GM12878 (cell line): Measurements from ENCODE around the gene SDK2. TPM values are rescaled to one million over a fixed set of nuclear protein-coding genes. Genes with fewer than 3 reads are reported as not detected.

Experiments used
- ATAC-seq: fragments of 200-7000 bp; cut with Tn5 transposase; 3 replicates; pipeline ENCODE4 v1.9.1; 2020; ENCODE audit warnings: mild to moderate bottlenecking, moderate library complexity
- BruUV-seq: library from RNA; stranded (reverse); fragments of 400-500 nt; replicated peaks from 2 replicates; lab custom pipeline; 2021; lab: Mats Ljungman, UMichigan
- CTCF ChIA-PET: fragments of 300-600 bp; sonication (Branson Sonifier 250); formaldehyde crosslinking; extraction: SDS; loops from one replicate; lab custom pipeline; 2021; ENCODE audit warnings: inconsistent platforms; lab: Yijun Ruan, JAX
- POLR2A ChIA-PET: fragments of 350-600 bp; formaldehyde crosslinking; extraction: SDS; loops from one replicate; lab custom pipeline; 2021; ENCODE audit warnings: inconsistent platforms; lab: Charles Lee
- RAD21 ChIA-PET: fragments of 300-600 bp; sonication (Branson Sonifier 250); formaldehyde crosslinking; loops from one replicate; lab custom pipeline; 2023; ENCODE audit warnings: antibody characterized with exemption; ENCODE audit not compliant: unreplicated experiment; lab: Charles Lee
- SMC1A ChIA-PET: fragments of 300-600 bp; sonication (Branson Sonifier 250); formaldehyde crosslinking; loops from one replicate; lab custom pipeline; 2023; ENCODE audit not compliant: unreplicated experiment, uncharacterized antibody; lab: Charles Lee
- DNase-seq: peaks from one replicate; pipeline ENCODE4 v3.0.0-alpha.2; 2011; ENCODE audit warnings: low read depth, low spot score
- FAIRE-seq: peaks from 3 replicates; lab custom pipeline; 2011; peaks lifted over from hg19 to GRCh38; lab: Jason Lieb, UNC
- H2AFZ ChIP-seq: 2 replicates; pipeline ENCODE4 v1.6.0; 2011; ENCODE audit warnings: low read depth, low read length, control low read depth; ENCODE audit not compliant: control insufficient read depth
- H3K27ac ChIP-seq: 2 replicates; pipeline ENCODE4 v1.5.1; 2011; ENCODE audit warnings: control low read depth; ENCODE audit not compliant: control insufficient read depth, insufficient read depth
- H3K27me3 ChIP-seq, 2 experiments: replicated peaks in 1 of 2; 2 replicates each; pipeline versions ENCODE4 v1.6.0 to v1.6.1; 2011; ENCODE audit warnings: low read length in 1 of 2; ENCODE audit not compliant: control insufficient read depth in 2 of 2, insufficient read depth in 2 of 2
- H3K36me3 ChIP-seq, 2 experiments: 2 replicates each; pipeline ENCODE4 v1.5.1; 2011; ENCODE audit warnings: low read length in 1 of 2; ENCODE audit not compliant: control insufficient read depth in 2 of 2, insufficient read depth in 2 of 2
- H3K4me1 ChIP-seq: 2 replicates; pipeline ENCODE4 v1.6.1; 2011; ENCODE audit warnings: mild to moderate bottlenecking, low read length, moderate library complexity, mixed read lengths; ENCODE audit not compliant: control insufficient read depth, insufficient read depth
- H3K4me2 ChIP-seq: 2 replicates; pipeline ENCODE4 v1.6.0; 2011; ENCODE audit warnings: control low read depth; ENCODE audit not compliant: control insufficient read depth, insufficient read depth
- H3K4me3 ChIP-seq: fragments of 200-600 bp; sonication (generic); 2 replicates; pipeline ENCODE4 v1.5.1; 2016
- H3K79me2 ChIP-seq: 2 replicates; pipeline ENCODE4 v1.6.0; 2011; ENCODE audit warnings: low read length; ENCODE audit not compliant: control insufficient read depth, insufficient read depth
- H3K9ac ChIP-seq: 2 replicates; pipeline ENCODE4 v1.8.0; 2011; ENCODE audit warnings: low read length, control low read depth, mixed read lengths; ENCODE audit not compliant: control insufficient read depth, insufficient read depth
- H3K9me3 ChIP-seq: replicated peaks from 3 replicates; pipeline ENCODE4 v1.5.1; 2011; ENCODE audit warnings: mild to moderate bottlenecking, low read length; ENCODE audit not compliant: control insufficient read depth, insufficient read depth
- H4K20me1 ChIP-seq: 2 replicates; pipeline ENCODE4 v1.6.0; 2011; ENCODE audit not compliant: control insufficient read depth, insufficient read depth
- BMI1 ChIP-seq: fragments of 450-650 bp; IDR thresholded peaks from 2 replicates; pipeline ENCODE4 v1.6.1; 2016; ENCODE audit warnings: mild to moderate bottlenecking, moderate library complexity, borderline replicate concordance
- EED ChIP-seq: sonication (generic); IDR thresholded peaks from 2 replicates; pipeline ENCODE4 v1.6.1; 2016; ENCODE audit warnings: antibody characterized with exemption, low read depth
- FOXK2 ChIP-seq: fragments of 450-650 bp; IDR thresholded peaks from 2 replicates; pipeline ENCODE4 v1.6.1; 2017; ENCODE audit warnings: mild to moderate bottlenecking, moderate library complexity
- MYB ChIP-seq: fragments of 150-350 bp; IDR thresholded peaks from 2 replicates; pipeline ENCODE4 v1.6.1; 2014; ENCODE audit warnings: mild to moderate bottlenecking, low read depth, low read length, borderline replicate concordance
- NBN ChIP-seq: fragments of 450-650 bp; IDR thresholded peaks from 2 replicates; pipeline ENCODE4 v1.6.1; 2016
- NFYB ChIP-seq: IDR thresholded peaks from 2 replicates; pipeline ENCODE4 v1.6.1; 2011; ENCODE audit warnings: low read depth, mild to moderate bottlenecking, low read length, improper control_type of control experiment, moderate library complexity; ENCODE audit not compliant: insufficient read depth
- NR2C2 ChIP-seq: IDR thresholded peaks from 2 replicates; pipeline ENCODE4 v1.6.1; 2011; ENCODE audit warnings: borderline replicate concordance, low read depth; ENCODE audit not compliant: control insufficient read depth, insufficient read length
- POLR2AphosphoS2 ChIP-seq: IDR thresholded peaks from 2 replicates; pipeline ENCODE4 v1.6.1; 2011; ENCODE audit warnings: low read depth, mild to moderate bottlenecking, low read length, improper control_type of control experiment, moderate library complexity
- SMC3 ChIP-seq: IDR thresholded peaks from 2 replicates; pipeline ENCODE4 v1.6.1; 2011; ENCODE audit warnings: low read length, improper control_type of control experiment, borderline replicate concordance
- ZNF24 ChIP-seq: fragments of 450-650 bp; IDR thresholded peaks from 2 replicates; pipeline ENCODE4 v1.6.1; 2017; ENCODE audit warnings: antibody characterized with exemption, mild to moderate bottlenecking
- ZSCAN29 ChIP-seq: fragments of 450-650 bp; IDR thresholded peaks from 2 replicates; pipeline ENCODE4 v1.6.1; 2017; ENCODE audit warnings: mild to moderate bottlenecking, moderate library complexity
- in situ Hi-C: fragments of 300-500 bp; cut with MboI; formaldehyde crosslinking; loops from 9 replicates; pipeline ENCODE4 v1.14.3; 2018; ENCODE audit warnings: mixed read lengths
- intact Hi-C: fragments of 100-400 bp; cut with micrococcal nuclease; formaldehyde crosslinking; loops from one replicate; pipeline ENCODE4 v1.14.2; 2022; ENCODE audit not compliant: unreplicated experiment
- polyA plus RNA-seq, 11 experiments: library from polyadenylated mRNA; depleted of rRNA in 4 of 11; unstranded in 6 of 11; stranded (reverse) in 5 of 11; fragments of >200 nt; fragmentation: Nextera tagmentation in 4 of 11; fragmentation: Illumina TruSeq in 1 of 11; extraction: Ambion mirVana in 4 of 11; extraction: Trizol in 1 of 11; gene quantifications; 1 replicate in 1 of 11; 2 replicates in 10 of 11; pipeline versions ENCODE4 v1.2.1 to v1.2.3, GENCODE V29; 2011 to 2016; ENCODE audit warnings: inconsistent platforms in 2 of 11, missing spikeins in 2 of 11, low read depth in 1 of 11
- total RNA-seq, 4 experiments: library from RNA; depleted of rRNA in 3 of 4; stranded (reverse); fragments of >200 nt in 3 of 4; fragmentation: Illumina TruSeq in 1 of 4; extraction: Trizol in 1 of 4; gene quantifications; 2 replicates each; pipeline versions ENCODE4 v1.2.1 to v1.2.3, GENCODE V29; 2013 to 2021
- TF ChIP-seq, protein P1 (sequence below): fragments of 450-650 bp; IDR thresholded peaks from 2 replicates; pipeline ENCODE4 v1.6.1; 2017; ENCODE audit warnings: mild to moderate bottlenecking, low read depth, inconsistent platforms; ENCODE audit not compliant: poor library complexity, severe bottlenecking
- TF ChIP-seq, protein P2 (sequence below): fragments of 450-650 bp; IDR thresholded peaks from 2 replicates; pipeline ENCODE4 v1.6.1; 2017; ENCODE audit warnings: mild to moderate bottlenecking, moderate library complexity
- TF ChIP-seq, protein P3 (sequence below): fragments of 450-650 bp; IDR thresholded peaks from 2 replicates; pipeline ENCODE4 v1.6.1; 2018; ENCODE audit warnings: mild to moderate bottlenecking, low read depth, moderate library complexity; ENCODE audit not compliant: partially characterized antibody

Gene SDK2
- total and polyA plus RNA-seq, 10 of the 15 experiments (the other 5 are each of a cell fraction or from before 2014, with no cell fraction given) = 0.03 to 0.08 (median 0.03) TPM; not detected in 7

- TF ChIP-seq, protein P1, sequence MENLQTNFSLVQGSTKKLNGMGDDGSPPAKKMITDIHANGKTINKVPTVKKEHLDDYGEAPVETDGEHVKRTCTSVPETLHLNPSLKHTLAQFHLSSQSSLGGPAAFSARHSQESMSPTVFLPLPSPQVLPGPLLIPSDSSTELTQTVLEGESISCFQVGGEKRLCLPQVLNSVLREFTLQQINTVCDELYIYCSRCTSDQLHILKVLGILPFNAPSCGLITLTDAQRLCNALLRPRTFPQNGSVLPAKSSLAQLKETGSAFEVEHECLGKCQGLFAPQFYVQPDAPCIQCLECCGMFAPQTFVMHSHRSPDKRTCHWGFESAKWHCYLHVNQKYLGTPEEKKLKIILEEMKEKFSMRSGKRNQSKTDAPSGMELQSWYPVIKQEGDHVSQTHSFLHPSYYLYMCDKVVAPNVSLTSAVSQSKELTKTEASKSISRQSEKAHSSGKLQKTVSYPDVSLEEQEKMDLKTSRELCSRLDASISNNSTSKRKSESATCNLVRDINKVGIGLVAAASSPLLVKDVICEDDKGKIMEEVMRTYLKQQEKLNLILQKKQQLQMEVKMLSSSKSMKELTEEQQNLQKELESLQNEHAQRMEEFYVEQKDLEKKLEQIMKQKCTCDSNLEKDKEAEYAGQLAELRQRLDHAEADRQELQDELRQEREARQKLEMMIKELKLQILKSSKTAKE = no peak
- no peak for TF ChIP-seq NR2C2
- TF ChIP-seq, protein P2, sequence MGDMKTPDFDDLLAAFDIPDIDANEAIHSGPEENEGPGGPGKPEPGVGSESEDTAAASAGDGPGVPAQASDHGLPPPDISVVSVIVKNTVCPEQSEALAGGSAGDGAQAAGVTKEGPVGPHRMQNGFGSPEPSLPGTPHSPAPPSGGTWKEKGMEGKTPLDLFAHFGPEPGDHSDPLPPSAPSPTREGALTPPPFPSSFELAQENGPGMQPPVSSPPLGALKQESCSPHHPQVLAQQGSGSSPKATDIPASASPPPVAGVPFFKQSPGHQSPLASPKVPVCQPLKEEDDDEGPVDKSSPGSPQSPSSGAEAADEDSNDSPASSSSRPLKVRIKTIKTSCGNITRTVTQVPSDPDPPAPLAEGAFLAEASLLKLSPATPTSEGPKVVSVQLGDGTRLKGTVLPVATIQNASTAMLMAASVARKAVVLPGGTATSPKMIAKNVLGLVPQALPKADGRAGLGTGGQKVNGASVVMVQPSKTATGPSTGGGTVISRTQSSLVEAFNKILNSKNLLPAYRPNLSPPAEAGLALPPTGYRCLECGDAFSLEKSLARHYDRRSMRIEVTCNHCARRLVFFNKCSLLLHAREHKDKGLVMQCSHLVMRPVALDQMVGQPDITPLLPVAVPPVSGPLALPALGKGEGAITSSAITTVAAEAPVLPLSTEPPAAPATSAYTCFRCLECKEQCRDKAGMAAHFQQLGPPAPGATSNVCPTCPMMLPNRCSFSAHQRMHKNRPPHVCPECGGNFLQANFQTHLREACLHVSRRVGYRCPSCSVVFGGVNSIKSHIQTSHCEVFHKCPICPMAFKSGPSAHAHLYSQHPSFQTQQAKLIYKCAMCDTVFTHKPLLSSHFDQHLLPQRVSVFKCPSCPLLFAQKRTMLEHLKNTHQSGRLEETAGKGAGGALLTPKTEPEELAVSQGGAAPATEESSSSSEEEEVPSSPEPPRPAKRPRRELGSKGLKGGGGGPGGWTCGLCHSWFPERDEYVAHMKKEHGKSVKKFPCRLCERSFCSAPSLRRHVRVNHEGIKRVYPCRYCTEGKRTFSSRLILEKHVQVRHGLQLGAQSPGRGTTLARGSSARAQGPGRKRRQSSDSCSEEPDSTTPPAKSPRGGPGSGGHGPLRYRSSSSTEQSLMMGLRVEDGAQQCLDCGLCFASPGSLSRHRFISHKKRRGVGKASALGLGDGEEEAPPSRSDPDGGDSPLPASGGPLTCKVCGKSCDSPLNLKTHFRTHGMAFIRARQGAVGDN = no peak
- no peak for TF ChIP-seq MYB
Observed at GRCh38 chr17:73555199-73555960, 88.9 kb downstream of the SDK2 start (continued).

- BruUV-seq = no TSS peak
- Histone ChIP-seq H3K4me1 (no peaks in the 10 kb centered on the region), H3K79me2 (no peaks in the 10 kb centered on the region), H2AFZ (no peak overlapping the region), H3K4me3 (no peak overlapping the region), H3K4me2 (no peak overlapping the region), H3K9me3 (no peaks in the 10 kb centered on the region), H4K20me1 (no peaks in the 10 kb centered on the region), H3K27ac (no peak overlapping the region), H3K9ac (no peak overlapping the region), H3K36me3 (no peaks in the 10 kb centered on the region), H3K27me3 (no peaks in the 10 kb centered on the region; a peak in 3 of 4 replicates)
- in situ Hi-C loops = no loop called here
- SMC1A ChIA-PET = interaction anchor here (1.0 kb wide), 1 partner anchor 125 kb away, joined by 3 read pairs; no protein-coding TSS in a partner anchor
- no peak for FAIRE-seq
- RAD21 ChIA-PET = no interaction called here
- DNase-seq = no peak
- ATAC-seq = no peak
- POLR2A ChIA-PET = no interaction called here
- CTCF ChIA-PET = no interaction called here
- intact Hi-C loops = no loop called here
- TF ChIP-seq ZSCAN29 = no peak
- TF ChIP-seq BMI1 = no peak
- TF ChIP-seq NFYB = no peak
- no peak for TF ChIP-seq ZNF24
- no peak for TF ChIP-seq NR2C2
- TF ChIP-seq NBN = no peak
- TF ChIP-seq FOXK2 = no peak
- no peak for TF ChIP-seq SMC3
- TF ChIP-seq, protein P3, sequence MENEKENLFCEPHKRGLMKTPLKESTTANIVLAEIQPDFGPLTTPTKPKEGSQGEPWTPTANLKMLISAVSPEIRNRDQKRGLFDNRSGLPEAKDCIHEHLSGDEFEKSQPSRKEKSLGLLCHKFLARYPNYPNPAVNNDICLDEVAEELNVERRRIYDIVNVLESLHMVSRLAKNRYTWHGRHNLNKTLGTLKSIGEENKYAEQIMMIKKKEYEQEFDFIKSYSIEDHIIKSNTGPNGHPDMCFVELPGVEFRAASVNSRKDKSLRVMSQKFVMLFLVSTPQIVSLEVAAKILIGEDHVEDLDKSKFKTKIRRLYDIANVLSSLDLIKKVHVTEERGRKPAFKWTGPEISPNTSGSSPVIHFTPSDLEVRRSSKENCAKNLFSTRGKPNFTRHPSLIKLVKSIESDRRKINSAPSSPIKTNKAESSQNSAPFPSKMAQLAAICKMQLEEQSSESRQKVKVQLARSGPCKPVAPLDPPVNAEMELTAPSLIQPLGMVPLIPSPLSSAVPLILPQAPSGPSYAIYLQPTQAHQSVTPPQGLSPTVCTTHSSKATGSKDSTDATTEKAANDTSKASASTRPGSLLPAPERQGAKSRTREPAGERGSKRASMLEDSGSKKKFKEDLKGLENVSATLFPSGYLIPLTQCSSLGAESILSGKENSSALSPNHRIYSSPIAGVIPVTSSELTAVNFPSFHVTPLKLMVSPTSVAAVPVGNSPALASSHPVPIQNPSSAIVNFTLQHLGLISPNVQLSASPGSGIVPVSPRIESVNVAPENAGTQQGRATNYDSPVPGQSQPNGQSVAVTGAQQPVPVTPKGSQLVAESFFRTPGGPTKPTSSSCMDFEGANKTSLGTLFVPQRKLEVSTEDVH = no peak
- TF ChIP-seq EED = no peak
- no peak for TF ChIP-seq POLR2AphosphoS2
Observed at GRCh38 chr17:73554498-73554897, 89.7 kb downstream of the SDK2 start.
